H1 (cell line): ENCODE measurements around the gene ACKR3. TPM values are rescaled to one million over a fixed set of nuclear protein-coding genes. Genes with fewer than 3 reads are reported as not detected.

Experiments
- CTCF ChIA-PET: fragments of 300-600 bp; sonication (Branson Sonifier 250); formaldehyde crosslinking; loops from one replicate; lab custom pipeline; 2021; ENCODE audit not compliant: partially characterized antibody; lab: Charles Lee
- POLR2A ChIA-PET: fragments of 300-600 bp; sonication (Branson Sonifier 250); formaldehyde crosslinking; loops from one replicate; lab custom pipeline; 2021; ENCODE audit warnings: inconsistent platforms; ENCODE audit not compliant: partially characterized antibody; lab: Charles Lee
- DNase-seq, 2 experiments: peaks; one replicate each; pipeline versions ENCODE4 v3.0.0 to v3.0.0-alpha.2; 2010 to 2022; ENCODE audit warnings: low spot score in 2 of 2, low read depth in 1 of 2, mixed read lengths in 1 of 2
- FAIRE-seq: peaks from 2 replicates; lab custom pipeline; 2011; peaks lifted over from hg19 to GRCh38; lab: Jason Lieb, UNC
- H2AFZ ChIP-seq: 2 replicates; pipeline ENCODE4 v1.8.1; 2012; ENCODE audit warnings: low read length, inconsistent platforms
- H2AK5ac ChIP-seq: 2 replicates; pipeline ENCODE4 v1.6.1; 2013; ENCODE audit warnings: low read depth, low read length
- H2BK120ac ChIP-seq: replicated peaks from 2 replicates; pipeline ENCODE3; 2013; ENCODE audit warnings: low read depth, low read length, inconsistent platforms
- H2BK12ac ChIP-seq: 2 replicates; pipeline ENCODE4 v1.6.1; 2013; ENCODE audit warnings: low read depth, low read length
- H2BK15ac ChIP-seq: 2 replicates; pipeline ENCODE4 v1.6.1; 2013; ENCODE audit warnings: low read length
- H2BK20ac ChIP-seq: 2 replicates; pipeline ENCODE4 v1.6.1; 2013; ENCODE audit warnings: low read length
- H2BK5ac ChIP-seq: 2 replicates; pipeline ENCODE4 v1.6.1; 2013; ENCODE audit warnings: low read depth, low read length
- H3K14ac ChIP-seq: 2 replicates; pipeline ENCODE4 v1.6.1; 2013; ENCODE audit warnings: inconsistent platforms; ENCODE audit not compliant: insufficient read length
- H3K18ac ChIP-seq: 2 replicates; pipeline ENCODE4 v1.6.1; 2013; ENCODE audit warnings: low read length; ENCODE audit errors: extremely low read depth
- H3K23ac ChIP-seq: 2 replicates; pipeline ENCODE4 v1.6.1; 2013; ENCODE audit warnings: inconsistent platforms; ENCODE audit not compliant: insufficient read length
- H3K23me2 ChIP-seq: 2 replicates; pipeline ENCODE4 v1.6.1; 2013; ENCODE audit warnings: low read depth, low read length
- H3K27ac ChIP-seq: 2 replicates; pipeline ENCODE4 v1.6.1; 2011; ENCODE audit warnings: low read depth, low read length, inconsistent platforms
- H3K27me3 ChIP-seq, 4 experiments: replicated peaks in 1 of 4; 1 replicate in 1 of 4; 2 replicates in 3 of 4; pipeline versions ENCODE4 v1.6.1 to v1.8.1; 2011 to 2013; ENCODE audit warnings: low read length in 3 of 4, mild to moderate bottlenecking in 3 of 4, inconsistent platforms in 2 of 4, mixed read lengths in 2 of 4, moderate library complexity in 1 of 4; ENCODE audit not compliant: control insufficient read depth in 3 of 4, insufficient read depth in 3 of 4; ENCODE audit errors: extremely low read depth in 1 of 4
- H3K36me3 ChIP-seq, 4 experiments: 2 replicates each; pipeline versions ENCODE4 v1.6.1 to v1.8.1; 2011 to 2013; ENCODE audit warnings: mild to moderate bottlenecking in 4 of 4, low read length in 3 of 4, moderate library complexity in 2 of 4, control low read depth in 1 of 4, inconsistent platforms in 1 of 4; ENCODE audit not compliant: insufficient read depth in 4 of 4, control insufficient read depth in 2 of 4
- H3K4ac ChIP-seq: replicated peaks from 2 replicates; pipeline ENCODE3; 2013; ENCODE audit warnings: low read length, low read depth, mixed read lengths, inconsistent platforms; ENCODE audit not compliant: insufficient read length
- H3K4me1 ChIP-seq, 4 experiments: replicated peaks in 1 of 4; 1 replicate in 1 of 4; 2 replicates in 3 of 4; pipeline versions ENCODE4 v1.6.1 to v1.8.1; 2011 to 2013; ENCODE audit warnings: low read length in 3 of 4, inconsistent platforms in 2 of 4, mixed read lengths in 1 of 4; ENCODE audit not compliant: insufficient read depth in 4 of 4, control insufficient read depth in 3 of 4
- H3K4me2 ChIP-seq, 2 experiments: 2 replicates each; pipeline versions ENCODE4 v1.6.1 to v1.8.1; 2011 to 2013; ENCODE audit warnings: low read depth in 2 of 2, low read length in 2 of 2, control low read depth in 1 of 2, inconsistent platforms in 1 of 2, mild to moderate bottlenecking in 1 of 2; ENCODE audit not compliant: insufficient read depth in 1 of 2
- H3K4me3 ChIP-seq, 4 experiments: fragments of 200-600, 300-600 bp in 1 of 4; sonication (generic), shearing (Covaris generic), sonication (Bioruptor Twin) in 1 of 4; 2 replicates each; pipeline versions ENCODE4 v1.5.1 to v1.8.1; 2011 to 2016; ENCODE audit warnings: low read length in 4 of 4, low read depth in 3 of 4, control low read depth in 2 of 4, inconsistent platforms in 2 of 4, mild to moderate bottlenecking in 2 of 4, mixed read lengths in 1 of 4, moderate library complexity in 1 of 4; ENCODE audit not compliant: insufficient read depth in 2 of 4; ENCODE audit errors: extremely low read depth in 1 of 4
- H3K56ac ChIP-seq: replicated peaks from 2 replicates; pipeline ENCODE3; 2013; ENCODE audit warnings: low read depth, mild to moderate bottlenecking, mixed read lengths, low read length, inconsistent platforms; ENCODE audit not compliant: insufficient read length
- H3K79me1 ChIP-seq: 2 replicates; pipeline ENCODE4 v1.6.1; 2013; ENCODE audit warnings: low read depth, low read length, control low read depth
- H3K79me2 ChIP-seq, 2 experiments: 2 replicates each; pipeline versions ENCODE4 v1.6.1 to v1.8.1; 2012 to 2013; ENCODE audit warnings: low read length in 2 of 2, mild to moderate bottlenecking in 2 of 2, inconsistent platforms in 1 of 2; ENCODE audit not compliant: insufficient read depth in 2 of 2, control insufficient read depth in 1 of 2
- H3K9ac ChIP-seq, 4 experiments: replicated peaks in 1 of 4; 1 replicate in 1 of 4; 2 replicates in 3 of 4; pipeline versions ENCODE4 v1.6.1 to v1.8.1; 2011 to 2013; ENCODE audit warnings: low read depth in 3 of 4, low read length in 3 of 4, control low read depth in 2 of 4, mild to moderate bottlenecking in 2 of 4, moderate library complexity in 2 of 4, inconsistent platforms in 1 of 4; ENCODE audit errors: extremely low read depth in 1 of 4
- H3K9me3 ChIP-seq, 2 experiments: 2 replicates each; pipeline versions ENCODE4 v1.6.1 to v1.8.1; 2012 to 2013; ENCODE audit warnings: mild to moderate bottlenecking in 2 of 2, moderate library complexity in 2 of 2, control low read depth in 1 of 2, inconsistent platforms in 1 of 2, low read depth in 1 of 2, low read length in 1 of 2, mixed read lengths in 1 of 2; ENCODE audit not compliant: insufficient read depth in 2 of 2
- H4K20me1 ChIP-seq, 2 experiments: replicated peaks in 1 of 2; 2 replicates each; pipeline versions ENCODE3 to v1.8.1; 2011 to 2013; ENCODE audit warnings: inconsistent platforms in 2 of 2, low read length in 2 of 2, mild to moderate bottlenecking in 1 of 2; ENCODE audit not compliant: insufficient read depth in 2 of 2, control insufficient read depth in 1 of 2
- H4K5ac ChIP-seq: 2 replicates; pipeline ENCODE4 v1.6.1; 2013; ENCODE audit warnings: low read length, low read depth, mixed read lengths, inconsistent platforms; ENCODE audit not compliant: insufficient read length
- H4K8ac ChIP-seq: 2 replicates; pipeline ENCODE4 v1.8.0; 2013; ENCODE audit warnings: mild to moderate bottlenecking, moderate library complexity, low read length, inconsistent platforms; ENCODE audit not compliant: insufficient read depth; ENCODE audit errors: extremely low read depth
- H4K91ac ChIP-seq: replicated peaks from 2 replicates; pipeline ENCODE3; 2013; ENCODE audit warnings: low read length, mixed read lengths, inconsistent platforms; ENCODE audit not compliant: insufficient read length
- CTBP2 ChIP-seq: IDR thresholded peaks from 2 replicates; pipeline ENCODE4 v1.7.0; 2011; ENCODE audit warnings: borderline replicate concordance, mild to moderate bottlenecking, moderate library complexity, mixed read lengths, low read length; ENCODE audit not compliant: insufficient read depth, insufficient read length
- EZH2 ChIP-seq: fragments of 200-600 bp; sonication (generic); IDR thresholded peaks from 2 replicates; pipeline ENCODE4 v1.7.1; 2012; ENCODE audit warnings: low read depth, mild to moderate bottlenecking, moderate library complexity, low read length, inconsistent platforms; ENCODE audit not compliant: severe bottlenecking
- HDAC2 ChIP-seq, 2 experiments: fragments of 300-600 bp in 1 of 2; sonication (generic) in 1 of 2; IDR thresholded peaks; 2 replicates each; pipeline ENCODE4 v1.6.1; 2011 to 2012; ENCODE audit warnings: low read depth in 2 of 2, low read length in 2 of 2, mild to moderate bottlenecking in 2 of 2, moderate library complexity in 2 of 2, borderline replicate concordance in 1 of 2, inconsistent platforms in 1 of 2
- JUND ChIP-seq: IDR thresholded peaks from 2 replicates; pipeline ENCODE4 v1.6.1; 2011; ENCODE audit warnings: mild to moderate bottlenecking, improper control_type of control experiment, low read length
- TBP ChIP-seq: IDR thresholded peaks from 2 replicates; pipeline ENCODE4 v1.6.1; 2011; ENCODE audit warnings: low read depth, low read length, improper control_type of control experiment
- TEAD4 ChIP-seq: IDR thresholded peaks from 2 replicates; pipeline ENCODE4 v1.6.1; 2012; ENCODE audit warnings: low read depth, low read length, inconsistent platforms, mixed read lengths
- polyA plus RNA-seq, 7 experiments: library from polyadenylated mRNA; depleted of rRNA in 3 of 7; stranded (reverse) in 5 of 7; unstranded in 2 of 7; fragments of >200 nt in 5 of 7; fragments of 200-250 nt in 2 of 7; gene quantifications; 1 replicate in 5 of 7; 2 replicates in 1 of 7; 4 replicates in 1 of 7; pipeline versions ENCODE4 v1.2.1 to v1.2.3, GENCODE V29; 2011 to 2013; ENCODE audit warnings: missing spikeins in 2 of 7, mixed read lengths in 2 of 7
- total RNA-seq: library from RNA; stranded (reverse); fragmentation: NEBNext Ultra II Directional; extraction: Animal tissue kit (Norgen Biotek cat#: 25700); gene quantifications from 2 replicates; pipeline ENCODE4 v1.2.1, GENCODE V29; 2021
- TF ChIP-seq, protein P1 (sequence below), 3 experiments: IDR thresholded peaks; 1 replicate in 2 of 3; 2 replicates in 1 of 3; pipeline versions ENCODE4 v1.5.1 to v1.6.1; 2011; ENCODE audit warnings: low read length in 3 of 3, mild to moderate bottlenecking in 3 of 3, inconsistent platforms in 2 of 3, low read depth in 1 of 3, moderate library complexity in 1 of 3; ENCODE audit not compliant: insufficient read depth in 1 of 3; ENCODE audit errors: control extremely low read depth in 1 of 3
- TF ChIP-seq, protein P2 (sequence below): IDR thresholded peaks from 2 replicates; pipeline ENCODE4 v1.6.1; 2012; ENCODE audit warnings: inconsistent platforms

The ACKR3 gene
- total and polyA plus RNA-seq, 2 of the 8 experiments (the other 6 are each of a cell fraction or from before 2014, with no cell fraction given) = 1.4 to 24.4 TPM

DNA sequence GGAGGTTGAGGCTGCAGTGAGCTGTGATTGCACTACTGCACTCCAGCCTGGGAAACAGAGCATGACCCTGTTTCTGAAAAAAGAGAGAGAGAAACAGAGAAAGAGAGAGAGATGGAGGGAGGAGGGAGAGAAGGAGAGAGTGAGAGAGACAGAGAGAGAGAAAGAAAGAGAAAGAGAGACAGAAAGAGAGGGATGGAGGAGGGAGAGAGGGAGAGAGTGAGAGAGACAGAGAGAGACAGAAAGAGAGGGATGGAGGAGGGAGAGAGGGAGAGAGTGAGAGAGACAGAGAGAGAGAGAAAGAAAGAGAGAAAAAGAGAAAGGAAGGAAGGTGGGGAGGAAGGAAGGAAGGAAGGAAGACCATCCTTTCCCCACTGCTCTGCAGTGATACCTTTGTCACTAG is 48.1 kb upstream of the ACKR3 start:
- no peak overlapping the region for H2BK12ac ChIP-seq
- H3K18ac ChIP-seq = no peak overlapping the region
- DNase-seq = no peak
- FAIRE-seq = no peak
- no peak overlapping the region for H4K8ac ChIP-seq
- H2AK5ac ChIP-seq = no peak overlapping the region
- H3K9ac ChIP-seq = no peak overlapping the region
- no peak overlapping the region for H2BK20ac ChIP-seq
- H4K91ac ChIP-seq = no peak overlapping the region
- no peak overlapping the region for H3K56ac ChIP-seq
- no peaks in the 10 kb centered on the region for H3K79me2 ChIP-seq
- no peak overlapping the region for H4K5ac ChIP-seq
- no peak for TF ChIP-seq TBP
- TF ChIP-seq TEAD4 = no peak
- TF ChIP-seq, protein P1, sequence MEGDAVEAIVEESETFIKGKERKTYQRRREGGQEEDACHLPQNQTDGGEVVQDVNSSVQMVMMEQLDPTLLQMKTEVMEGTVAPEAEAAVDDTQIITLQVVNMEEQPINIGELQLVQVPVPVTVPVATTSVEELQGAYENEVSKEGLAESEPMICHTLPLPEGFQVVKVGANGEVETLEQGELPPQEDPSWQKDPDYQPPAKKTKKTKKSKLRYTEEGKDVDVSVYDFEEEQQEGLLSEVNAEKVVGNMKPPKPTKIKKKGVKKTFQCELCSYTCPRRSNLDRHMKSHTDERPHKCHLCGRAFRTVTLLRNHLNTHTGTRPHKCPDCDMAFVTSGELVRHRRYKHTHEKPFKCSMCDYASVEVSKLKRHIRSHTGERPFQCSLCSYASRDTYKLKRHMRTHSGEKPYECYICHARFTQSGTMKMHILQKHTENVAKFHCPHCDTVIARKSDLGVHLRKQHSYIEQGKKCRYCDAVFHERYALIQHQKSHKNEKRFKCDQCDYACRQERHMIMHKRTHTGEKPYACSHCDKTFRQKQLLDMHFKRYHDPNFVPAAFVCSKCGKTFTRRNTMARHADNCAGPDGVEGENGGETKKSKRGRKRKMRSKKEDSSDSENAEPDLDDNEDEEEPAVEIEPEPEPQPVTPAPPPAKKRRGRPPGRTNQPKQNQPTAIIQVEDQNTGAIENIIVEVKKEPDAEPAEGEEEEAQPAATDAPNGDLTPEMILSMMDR (IDR thresholded peaks at IDR 0.05; ENCODE audit: control extremely low read depth in 1 of 3, insufficient read depth in 1 of 3, low read depth in 1 of 3, low read length in 3 of 3) = no peak
- TF ChIP-seq, protein P2, sequence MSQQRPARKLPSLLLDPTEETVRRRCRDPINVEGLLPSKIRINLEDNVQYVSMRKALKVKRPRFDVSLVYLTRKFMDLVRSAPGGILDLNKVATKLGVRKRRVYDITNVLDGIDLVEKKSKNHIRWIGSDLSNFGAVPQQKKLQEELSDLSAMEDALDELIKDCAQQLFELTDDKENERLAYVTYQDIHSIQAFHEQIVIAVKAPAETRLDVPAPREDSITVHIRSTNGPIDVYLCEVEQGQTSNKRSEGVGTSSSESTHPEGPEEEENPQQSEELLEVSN = no peak
- TF ChIP-seq JUND = no peak
- no peak for TF ChIP-seq CTBP2
- TF ChIP-seq EZH2 = no peak
- TF ChIP-seq HDAC2 (IDR thresholded peaks at IDR 0.05; ENCODE audit: borderline replicate concordance in 1 of 2, low read depth in 2 of 2, low read length in 2 of 2) = no peak
- no peaks in the 10 kb centered on the region; a peak in 2 of 7 replicates for H3K4me1 ChIP-seq
- ChIA-PET CTCF (no interaction called here), POLR2A (no interaction called here)
- H3K27me3 ChIP-seq = no peaks in the 10 kb centered on the region
- no peak overlapping the region for H3K14ac ChIP-seq
- H2BK5ac ChIP-seq = no peak overlapping the region
- no peaks in the 10 kb centered on the region for H3K9me3 ChIP-seq
- H3K4me2 ChIP-seq = no peak overlapping the region
- H3K36me3 ChIP-seq = no peaks in the 10 kb centered on the region
- no peaks in the 10 kb centered on the region for H3K79me1 ChIP-seq
- H3K27ac ChIP-seq = no peak overlapping the region
- H3K4ac ChIP-seq = no peak overlapping the region
- H3K23me2 ChIP-seq = no peaks in the 10 kb centered on the region
- no peak overlapping the region for H2AFZ ChIP-seq
- H2BK120ac ChIP-seq = no peak overlapping the region
- H3K23ac ChIP-seq = no peak overlapping the region
- H4K20me1 ChIP-seq = no peaks in the 10 kb centered on the region
- no peak overlapping the region for H2BK15ac ChIP-seq
- no peak overlapping the region for H3K4me3 ChIP-seq
